GM19467 (cell line): ENCODE results near the gene PTPRN2.
"Not testable (repeated sequence)": the region's sequence is repeated elsewhere in the genome, so short reads cannot be mapped to it uniquely, and the experiment has no call there.

ENCODE experiments used
- ATAC-seq: cut with Tn5 transposase; IDR thresholded peaks from one replicate; pipeline ENCODE4 v1.9.1; 2021; ENCODE audit warnings: mild to moderate bottlenecking, moderate library complexity; ENCODE audit not compliant: unreplicated experiment

Gene PTPRN2

DNA sequence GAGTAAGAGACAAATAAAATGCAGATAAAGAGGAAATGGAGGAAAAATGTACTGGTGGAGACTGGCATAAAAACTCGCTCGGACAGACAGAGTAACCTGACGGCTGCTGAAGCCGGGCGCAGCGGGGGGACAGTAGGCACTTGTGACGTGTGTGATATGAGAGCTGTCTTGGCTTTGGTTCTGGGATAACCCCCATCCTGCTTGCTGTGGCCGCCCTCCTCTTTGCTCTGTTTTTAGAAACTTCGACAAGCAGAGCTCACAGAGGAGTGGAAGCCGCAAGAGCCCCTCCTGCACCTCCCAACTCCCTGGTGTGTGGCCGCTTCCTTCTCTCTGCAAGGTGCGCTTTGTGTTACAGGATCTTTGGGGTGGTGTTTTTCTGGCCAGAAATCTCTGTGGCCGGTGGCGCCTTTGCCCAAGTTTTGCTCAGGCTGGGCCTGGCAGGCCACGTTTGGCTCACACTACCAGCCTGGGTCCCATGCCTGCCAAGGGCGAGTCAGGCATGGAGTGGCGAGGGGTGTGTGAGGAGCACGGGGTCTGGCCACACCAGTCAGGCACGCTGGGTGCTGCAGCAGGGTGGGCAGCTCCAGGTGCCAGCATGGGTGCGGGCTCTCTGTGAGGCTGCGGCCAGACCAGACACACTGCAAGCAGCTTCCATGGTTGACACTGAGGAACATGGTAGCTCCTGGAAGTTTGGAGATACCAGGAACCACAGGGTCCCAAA, 982.8 kb downstream of the PTPRN2 start:
- no peak for ATAC-seq

DNA sequence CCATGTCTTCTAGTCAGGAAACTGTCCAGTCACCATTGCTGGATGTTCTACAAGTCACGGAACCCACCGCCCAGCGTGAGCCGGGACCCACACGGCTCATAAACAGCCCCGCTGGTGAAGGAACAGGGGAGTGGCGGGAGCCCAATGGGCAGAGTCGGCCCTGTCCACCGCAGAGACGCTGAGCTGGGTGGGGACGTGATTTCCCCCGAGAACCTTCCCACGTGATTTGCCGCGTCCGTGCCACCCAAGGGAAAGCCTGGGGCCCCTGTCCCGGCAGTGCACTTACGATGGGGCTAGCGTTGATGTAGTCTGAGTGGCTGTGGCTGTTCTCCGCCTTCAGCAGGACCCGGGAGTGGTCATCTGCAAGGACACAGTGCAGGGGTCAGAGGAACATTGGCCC, 983.9 kb downstream of the PTPRN2 start:
- ATAC-seq = no peak

DNA sequence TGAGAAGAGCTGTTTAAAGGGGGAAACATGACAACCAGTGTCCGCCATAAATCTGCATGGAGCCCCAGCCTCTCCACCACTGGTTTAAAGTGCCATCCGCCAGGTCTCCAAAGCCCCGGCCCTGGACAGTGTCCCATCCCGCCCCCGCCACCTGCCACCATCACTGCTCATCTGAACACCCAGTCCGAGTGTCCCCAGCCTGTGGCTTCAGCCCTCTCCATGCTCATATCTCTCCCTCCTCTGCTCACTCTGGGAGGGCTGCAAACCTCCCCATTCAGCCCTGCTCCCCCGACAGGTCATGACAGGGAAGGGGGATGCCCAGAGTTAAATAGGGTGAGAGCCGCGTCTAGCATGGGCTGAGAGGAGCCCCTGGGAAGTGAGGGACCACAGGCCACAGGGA, 984.6 kb downstream of the PTPRN2 start:
- no peak for ATAC-seq

DNA sequence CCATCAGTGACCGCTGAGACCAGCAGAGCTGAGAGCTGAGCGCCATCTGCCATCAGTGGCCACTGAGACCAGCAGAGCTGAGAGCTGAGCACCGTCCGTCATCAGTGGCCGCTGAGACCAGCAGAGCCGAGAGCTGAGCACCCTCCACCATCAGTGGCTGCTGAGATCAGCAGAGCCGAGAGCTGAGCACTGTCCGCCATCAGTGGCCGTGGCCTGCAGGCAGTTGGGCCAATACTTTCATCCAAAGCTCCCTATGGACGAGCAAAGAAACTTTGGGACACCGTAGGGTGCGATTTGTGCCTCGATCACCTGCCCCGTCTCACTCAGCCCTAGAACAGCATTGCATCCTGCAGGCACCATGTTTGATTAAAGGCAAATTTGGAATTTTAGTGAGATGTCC, 985.0 kb downstream of the PTPRN2 start:
- no peak for ATAC-seq

DNA sequence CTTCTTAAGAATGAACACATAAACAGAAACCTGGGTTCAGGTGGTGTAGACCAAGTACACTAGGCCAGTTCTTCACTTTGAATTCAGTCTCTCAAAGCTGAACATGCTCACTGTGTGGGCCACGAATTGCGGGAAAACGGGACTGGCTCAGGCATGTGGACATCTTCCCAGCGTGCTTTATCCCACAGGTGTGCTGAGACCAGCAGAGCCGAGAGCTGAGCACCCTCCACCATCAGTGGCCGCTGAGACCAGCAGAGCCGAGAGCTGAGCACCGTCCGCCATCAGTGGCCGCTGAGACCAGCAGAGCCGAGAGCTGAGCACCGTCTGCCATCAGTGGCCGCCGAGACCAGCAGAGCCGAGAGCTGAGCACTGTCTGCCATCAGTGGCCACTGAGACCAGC, 985.5 kb downstream of the PTPRN2 start:
- no peak for ATAC-seq

DNA sequence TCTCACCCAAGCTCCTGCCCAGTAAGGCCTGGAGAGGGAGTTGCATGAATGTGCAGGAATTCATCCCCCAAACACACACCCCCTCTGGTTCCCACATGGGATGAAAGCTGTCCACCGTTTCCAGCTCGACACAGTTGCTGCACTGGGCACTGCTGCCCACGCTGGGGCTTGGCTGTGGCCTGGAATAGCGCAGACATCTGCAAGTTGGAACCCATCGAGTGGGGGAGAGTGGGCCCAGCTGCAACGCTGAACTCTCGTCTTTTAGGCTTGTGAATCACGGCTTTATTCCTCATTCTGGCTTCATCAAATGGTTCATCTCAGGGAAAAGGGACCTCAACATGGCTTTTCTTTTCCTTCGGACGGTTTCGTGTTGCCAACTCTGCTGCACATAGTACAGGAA, 986.1 kb downstream of the PTPRN2 start:
- ATAC-seq = no peak

DNA sequence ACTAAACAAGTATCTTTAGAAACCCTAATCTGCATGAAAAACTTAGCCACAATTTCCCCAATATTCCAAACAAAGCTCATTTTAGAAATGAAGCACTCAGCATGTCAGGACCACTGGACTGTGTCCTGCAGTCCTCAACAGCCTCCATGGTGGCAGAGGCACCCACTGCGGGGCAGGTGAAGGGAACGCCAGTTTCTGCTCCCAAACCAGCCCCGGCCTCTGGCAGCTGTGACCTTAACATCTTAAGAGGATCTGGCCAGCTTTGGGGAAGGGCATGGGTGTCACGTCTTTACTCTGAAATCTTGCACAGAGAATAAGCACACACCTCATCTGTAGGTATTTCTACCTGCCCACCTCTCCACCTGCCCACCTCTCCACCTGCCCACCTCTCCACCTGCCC, 988.1 kb downstream of the PTPRN2 start:
- ATAC-seq = no peak

DNA sequence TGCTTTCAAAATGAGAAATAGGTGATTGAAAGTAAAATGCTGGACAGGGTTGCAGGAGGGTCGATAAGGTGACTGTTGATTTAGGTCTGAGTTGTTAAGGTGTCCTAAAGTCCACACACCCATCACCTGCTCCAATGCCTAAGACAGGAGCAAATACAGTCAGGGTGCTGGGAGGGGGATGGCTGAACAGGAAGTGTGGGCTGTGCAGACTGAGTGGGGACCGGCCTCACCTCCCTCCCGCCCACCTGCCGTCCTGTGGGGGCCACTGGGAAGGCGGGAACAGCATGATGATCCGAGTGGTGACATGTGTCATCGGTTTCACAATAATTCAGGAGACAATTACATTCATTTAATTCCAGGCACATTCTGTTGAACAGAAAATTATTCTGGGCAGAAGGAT, 990.1 kb downstream of the PTPRN2 start:
- no peak for ATAC-seq

DNA sequence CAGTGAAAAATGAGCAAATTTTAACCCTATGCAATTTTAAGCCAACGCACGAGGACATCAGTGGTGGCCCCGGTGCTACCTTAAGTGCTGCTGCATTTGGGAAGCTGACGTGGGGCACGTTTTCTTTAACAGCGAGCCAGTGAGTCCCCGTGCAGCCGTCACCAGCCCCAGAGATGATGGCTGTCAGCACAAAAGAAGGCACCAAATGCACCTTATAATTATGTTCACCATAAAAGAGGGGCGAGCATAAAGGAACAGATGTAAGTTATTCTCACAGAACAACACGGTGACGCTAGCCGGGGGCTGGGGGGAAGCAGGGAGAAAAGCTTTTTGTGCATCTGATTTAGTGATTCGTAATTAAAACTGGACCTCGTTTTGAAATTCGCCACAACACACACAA, 990.7 kb downstream of the PTPRN2 start:
- ATAC-seq = no peak

DNA sequence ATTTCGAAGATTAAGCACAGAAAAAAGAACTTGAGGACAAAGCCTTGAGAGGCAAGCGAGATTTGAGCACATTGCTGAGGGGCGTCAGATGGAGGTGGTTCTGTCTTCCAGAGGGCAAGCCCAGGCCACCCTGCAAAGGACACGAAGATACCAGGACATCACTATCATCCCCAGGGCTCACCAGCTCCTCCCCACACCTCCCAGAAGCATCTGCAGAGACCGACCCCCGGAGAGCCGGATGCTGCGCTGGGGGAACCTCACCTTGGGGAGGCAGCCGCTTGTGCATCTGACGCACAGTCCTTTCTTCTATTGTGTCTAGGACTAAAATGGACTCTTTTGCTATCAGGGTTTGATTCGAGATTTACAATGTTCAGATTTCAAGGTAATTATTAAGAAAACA, 991.2 kb downstream of the PTPRN2 start:
- ATAC-seq = no peak

DNA sequence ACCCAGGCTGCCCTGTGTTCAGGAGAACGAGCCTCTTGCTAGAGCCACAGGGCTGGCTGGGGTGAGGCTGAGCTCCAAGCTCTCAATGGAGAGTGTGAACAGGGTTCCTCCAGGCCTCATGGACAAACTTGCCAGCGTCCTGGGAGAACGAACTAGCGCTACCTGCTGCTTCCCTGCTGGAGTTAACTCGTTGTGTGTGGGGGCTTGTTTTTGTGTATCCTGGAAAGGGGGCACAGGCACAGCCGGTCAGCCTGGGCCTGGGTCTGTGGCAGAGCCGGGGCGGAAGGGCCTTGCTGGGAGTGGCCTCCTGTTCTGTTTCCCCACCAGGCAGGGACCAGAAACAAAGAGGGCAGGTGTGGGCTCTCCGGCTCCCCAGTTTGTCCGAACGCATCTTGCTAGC, 991.6 kb downstream of the PTPRN2 start:
- no peak for ATAC-seq

DNA sequence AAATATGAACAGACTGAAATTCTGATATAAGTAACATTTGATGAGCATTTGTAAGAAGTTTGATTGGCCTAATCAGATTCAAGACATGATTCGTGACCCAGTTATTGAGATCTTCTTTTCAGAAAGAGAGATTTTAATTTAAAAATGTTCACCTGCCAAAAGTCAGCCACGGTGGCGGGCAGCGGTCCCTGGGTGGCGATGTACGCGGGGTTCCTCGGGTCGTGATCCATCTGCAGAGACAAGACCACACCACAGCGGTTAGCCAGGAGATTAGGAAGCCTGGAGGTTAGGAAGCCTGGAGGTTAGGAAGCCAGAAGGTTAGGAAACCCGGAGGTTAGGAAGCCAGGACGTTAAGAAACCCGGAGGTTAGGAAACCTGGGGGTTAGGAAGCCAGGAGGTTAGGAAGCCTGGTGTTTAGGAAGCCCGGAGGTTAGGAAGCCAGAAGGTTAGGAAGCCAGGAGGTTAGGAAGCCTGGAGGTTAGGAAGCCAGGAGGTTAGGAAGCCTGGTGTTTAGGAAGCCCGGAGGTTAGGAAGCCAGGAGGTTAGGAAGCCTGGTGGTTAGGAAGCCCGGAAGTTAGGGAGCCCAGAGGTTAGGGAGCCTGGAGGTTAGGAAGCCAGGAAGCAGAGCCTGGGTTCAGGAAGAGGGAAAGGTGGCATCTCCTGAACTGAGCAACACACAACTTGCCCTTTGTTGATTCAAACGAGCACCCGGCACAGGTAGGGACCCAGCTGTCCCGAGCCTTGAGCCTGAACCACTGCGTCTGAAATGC, 992.4 kb downstream of the PTPRN2 start:
- no peak for ATAC-seq

DNA sequence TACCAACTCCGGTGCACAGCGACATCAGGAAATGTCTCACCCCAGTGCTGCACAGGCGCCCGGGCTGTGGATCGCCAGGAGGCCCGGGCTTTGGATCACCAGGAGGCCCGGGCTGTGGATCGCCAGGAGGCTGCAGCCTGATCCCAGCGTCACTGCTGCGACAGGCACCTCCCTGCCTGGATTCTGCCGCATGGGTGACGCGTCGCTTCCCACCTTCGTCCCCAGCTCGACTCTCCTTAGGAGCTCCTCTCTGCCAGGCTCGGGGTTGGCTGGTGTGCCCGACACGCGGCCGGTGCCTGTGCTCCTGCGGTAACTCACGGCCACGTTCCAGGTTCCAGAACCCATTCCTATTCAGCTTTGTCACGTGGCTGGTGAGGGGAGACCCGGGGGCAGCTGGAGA, 993.3 kb downstream of the PTPRN2 start:
- no peak for ATAC-seq

DNA sequence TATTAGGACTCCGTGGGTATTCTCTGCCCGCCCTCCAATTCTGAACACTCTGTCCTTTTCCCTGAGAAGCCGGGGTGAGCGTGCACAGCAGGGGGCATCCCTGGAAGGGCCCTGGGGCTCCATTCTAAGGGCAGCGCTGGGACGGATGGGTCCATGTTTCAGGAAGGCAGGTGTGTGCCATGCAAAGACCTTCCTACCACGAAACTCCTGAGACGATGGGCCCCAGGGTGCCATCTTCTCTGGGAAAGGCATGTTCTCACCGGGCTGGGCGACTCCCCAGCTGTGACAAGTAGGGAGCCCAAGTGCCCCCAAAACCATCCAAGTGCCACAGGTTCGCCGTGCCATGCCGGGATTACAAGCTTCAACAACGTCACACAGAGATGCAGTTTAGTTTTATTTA, 994.1 kb downstream of the PTPRN2 start:
- no peak for ATAC-seq

DNA sequence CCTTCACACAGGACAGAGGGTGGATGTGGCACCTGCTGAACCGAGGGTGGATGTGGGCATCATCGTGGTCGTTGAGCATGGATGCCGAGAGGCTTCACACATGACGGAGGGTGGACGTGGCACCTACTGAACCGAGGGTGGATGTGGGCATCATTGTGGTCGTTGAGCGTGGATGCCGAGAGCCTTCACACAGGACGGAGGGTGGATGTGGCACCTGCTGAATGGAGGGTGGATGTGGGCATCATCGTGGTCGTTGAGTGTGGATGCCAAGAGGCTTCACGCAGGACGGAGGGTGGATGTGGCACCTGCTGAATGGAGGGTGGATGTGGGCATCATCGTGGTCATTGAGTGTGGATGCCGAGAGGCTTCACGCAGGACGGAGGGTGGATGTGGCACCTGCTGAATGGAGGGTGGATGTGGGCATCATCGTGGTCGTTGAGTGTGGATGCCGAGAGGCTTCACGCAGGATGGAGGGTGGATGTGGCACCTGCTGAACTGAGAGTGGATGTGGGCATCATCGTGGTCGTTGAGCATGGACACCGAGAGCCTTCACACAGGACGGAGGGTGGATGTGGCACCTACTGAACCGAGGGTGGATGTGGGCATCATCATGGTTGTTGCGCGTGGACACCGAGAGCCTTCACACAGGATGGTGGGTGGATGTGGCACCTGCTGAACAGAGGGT, 994.8 kb downstream of the PTPRN2 start:
- ATAC-seq = not testable (repeated sequence)

DNA sequence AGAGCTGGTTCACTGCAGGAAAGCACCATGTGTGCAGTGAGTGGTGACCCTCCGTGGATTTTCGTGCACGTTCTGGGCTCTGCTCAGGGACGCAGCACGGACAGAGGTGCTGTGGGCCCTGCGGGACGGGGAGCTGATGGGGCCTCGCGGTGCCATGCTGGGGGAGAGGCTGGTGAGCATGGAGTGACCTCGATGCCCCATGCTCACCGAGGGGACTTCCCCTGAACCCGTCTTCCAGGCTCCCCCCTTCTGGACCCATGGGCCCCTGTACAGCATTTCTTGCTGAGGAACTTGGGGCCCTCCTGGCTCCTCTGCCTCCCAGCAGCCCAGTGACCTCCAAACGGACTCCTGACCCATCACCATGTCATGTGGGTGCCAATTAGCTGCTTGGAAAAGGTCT, 997.1 kb downstream of the PTPRN2 start:
- no peak for ATAC-seq

DNA sequence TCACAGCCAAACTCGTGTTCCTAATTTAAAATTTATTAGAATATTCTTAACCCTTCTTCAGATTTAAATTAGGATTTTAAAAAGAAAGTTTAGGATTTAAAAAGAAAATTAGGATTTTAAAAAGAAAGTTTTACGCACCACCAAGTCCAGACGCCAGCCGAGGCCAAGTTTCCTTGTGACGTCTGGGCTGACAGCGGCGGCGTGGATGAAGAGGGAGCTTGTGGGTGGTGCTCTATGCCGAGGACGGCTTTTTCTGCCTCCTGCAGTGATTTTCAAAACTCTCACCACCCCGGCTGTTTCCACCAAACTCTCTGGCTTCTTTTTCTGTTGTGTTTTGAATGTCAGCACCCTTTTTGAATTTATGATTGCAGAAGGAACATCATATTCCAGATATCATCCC, 997.9 kb downstream of the PTPRN2 start:
- no peak for ATAC-seq

DNA sequence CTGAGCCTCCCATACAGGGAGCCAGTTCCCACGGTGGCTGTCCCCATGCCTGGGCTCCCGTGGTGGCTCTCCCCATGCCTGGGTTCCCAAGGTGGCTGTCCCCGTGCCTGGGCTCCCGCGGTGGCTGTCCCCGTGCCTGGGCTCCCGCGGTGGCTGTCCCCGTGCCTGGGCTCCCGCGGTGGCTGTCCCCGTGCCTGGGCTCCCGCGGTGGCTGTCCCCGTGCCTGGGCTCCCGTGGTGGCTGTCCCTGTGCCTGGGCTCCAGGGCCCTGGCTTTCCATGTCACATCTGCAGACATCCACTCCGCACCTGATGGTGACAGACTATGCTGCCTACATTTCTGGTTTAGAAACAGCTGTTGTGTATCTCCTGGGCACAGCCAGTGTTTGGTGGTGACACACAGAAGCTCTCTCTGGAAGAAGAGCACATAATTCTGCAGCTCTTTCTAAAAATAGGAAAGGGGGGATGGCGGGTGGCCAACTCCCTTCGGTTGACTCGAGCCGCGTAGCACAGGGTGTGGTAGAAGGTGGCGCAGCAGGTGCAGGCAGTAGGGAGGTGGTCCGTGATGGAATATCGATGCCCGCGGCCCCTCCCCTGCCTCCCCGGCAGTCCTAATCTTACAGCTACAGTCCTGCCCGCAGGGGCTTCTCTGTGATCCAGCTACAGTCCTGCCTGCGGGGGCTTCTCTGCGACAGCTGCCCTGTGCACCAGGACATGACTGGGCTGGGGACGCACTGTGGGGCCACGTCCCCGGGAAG, 999.6 kb downstream of the PTPRN2 start:
- ATAC-seq = no peak

DNA sequence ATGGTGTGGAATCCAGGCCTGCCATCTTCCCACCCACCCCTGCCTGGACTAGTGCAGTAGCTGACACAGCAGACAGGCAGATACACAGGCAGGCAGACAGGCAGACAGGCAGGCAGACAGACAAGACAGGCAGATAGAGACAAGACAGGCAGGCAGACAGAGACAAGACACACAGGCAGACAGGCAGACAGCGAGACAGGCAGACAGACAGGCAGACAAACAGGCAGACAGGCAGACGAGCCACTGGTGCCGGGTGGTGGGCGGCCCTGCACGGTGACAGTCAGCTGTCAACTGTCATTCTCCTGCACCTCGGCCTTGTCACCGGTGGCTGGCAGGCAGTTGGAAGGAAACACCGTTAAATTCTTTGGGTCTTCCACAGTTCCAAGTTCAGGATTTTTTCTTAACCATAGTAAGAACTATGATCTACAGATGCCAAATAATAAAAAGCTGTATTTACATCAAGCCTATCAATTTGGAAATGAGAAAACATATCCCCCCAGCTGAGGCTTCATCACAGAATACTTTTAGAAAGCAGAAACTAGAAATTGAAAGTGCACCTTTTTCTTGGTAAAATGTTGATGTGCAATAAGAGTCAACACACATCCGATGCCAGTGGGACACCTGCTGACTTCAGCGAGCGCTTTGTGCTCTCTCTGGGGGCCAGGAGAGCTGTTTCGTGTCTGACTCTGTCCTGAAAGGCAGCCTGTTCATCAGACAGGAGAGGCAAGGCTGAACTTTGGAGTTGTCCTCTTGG, 1000.4 kb downstream of the PTPRN2 start:
- ATAC-seq = no peak

DNA sequence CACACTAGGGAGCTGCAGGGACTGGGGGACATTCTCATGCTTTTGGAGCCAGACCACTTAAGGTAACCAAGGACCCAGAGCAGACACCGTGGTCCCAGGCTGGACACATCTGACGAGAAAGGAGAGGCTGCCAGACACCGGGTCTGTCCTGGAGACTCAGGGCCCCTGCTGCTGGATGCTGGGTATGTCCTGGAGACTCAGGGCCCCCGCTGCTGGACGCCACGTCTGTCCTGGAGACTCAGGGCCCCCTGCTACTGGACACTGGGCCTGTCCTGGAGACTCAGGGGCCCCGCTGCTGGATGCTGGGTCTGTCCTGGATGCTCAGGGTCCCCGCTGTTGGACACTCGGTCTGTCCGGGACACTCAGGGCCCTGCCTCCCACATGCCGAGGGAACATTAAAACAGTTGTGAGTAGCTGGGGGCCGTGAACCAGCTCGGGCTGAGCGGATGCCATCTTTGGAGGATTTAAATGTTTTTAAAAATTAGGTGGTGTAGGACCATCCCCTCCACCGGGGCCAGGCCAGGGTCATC, 1001.1 kb downstream of the PTPRN2 start:
- no peak for ATAC-seq
